Lung (tissue), 4 donors: Measurements from ENCODE around the gene FAM72D. TPM values are rescaled to one million over a fixed set of nuclear protein-coding genes. Genes with fewer than 3 reads are reported as not detected.

Experiments used
- polyA plus RNA-seq, 2 donors: library from polyadenylated mRNA; stranded (reverse); fragments of 200-250 nt; gene quantifications; one replicate each; pipeline ENCODE4 v1.2.1, GENCODE V29; 2013
- total RNA-seq, 2 donors: library from RNA; depleted of rRNA in 1 of 2; stranded (reverse); fragments of >200 nt in 1 of 2; gene quantifications; one replicate each; pipeline ENCODE4 v1.2.1, GENCODE V29; 2014 to 2021
- donor health status: Bipolar disorder and iron deficiency.
- donor health status: healthy.
- donor health status: DM: yes; HTN: yes; CAD: no.

FAM72D gene
- total and polyA plus RNA-seq, 4 donors, result 0.35 to 0.60 (median 0.47) TPM

Other genes starting within 250 kb of the FAM72D start
- 10 to 100 TPM; 33.2 to 49.8 TPM for gene SRGAP2B, start 646 bp upstream of the FAM72D start, total RNA-seq
- gene SRGAP2B, start 646 bp upstream of the FAM72D start, polyA plus RNA-seq, result 10 to 100 TPM in 1 of 2 donors, 1 to 10 TPM in 1; 5.8 to 17.5 TPM
- not detected for gene PPIAL4D, start 146.2 kb downstream of the FAM72D start, total RNA-seq
- gene PPIAL4D, start 146.2 kb downstream of the FAM72D start, polyA plus RNA-seq, result not detected